ENCODE results near the gene CUL7. TPM values are rescaled to one million over a fixed set of nuclear protein-coding genes. Genes with fewer than 3 reads are reported as not detected.

CUL7 gene
- total and polyA plus RNA-seq, 9 of the 15 experiments (the other 6 are each of a cell fraction or from before 2014, with no cell fraction given), result 0.44 to 20.1 (median 8.6) TPM

DNA sequence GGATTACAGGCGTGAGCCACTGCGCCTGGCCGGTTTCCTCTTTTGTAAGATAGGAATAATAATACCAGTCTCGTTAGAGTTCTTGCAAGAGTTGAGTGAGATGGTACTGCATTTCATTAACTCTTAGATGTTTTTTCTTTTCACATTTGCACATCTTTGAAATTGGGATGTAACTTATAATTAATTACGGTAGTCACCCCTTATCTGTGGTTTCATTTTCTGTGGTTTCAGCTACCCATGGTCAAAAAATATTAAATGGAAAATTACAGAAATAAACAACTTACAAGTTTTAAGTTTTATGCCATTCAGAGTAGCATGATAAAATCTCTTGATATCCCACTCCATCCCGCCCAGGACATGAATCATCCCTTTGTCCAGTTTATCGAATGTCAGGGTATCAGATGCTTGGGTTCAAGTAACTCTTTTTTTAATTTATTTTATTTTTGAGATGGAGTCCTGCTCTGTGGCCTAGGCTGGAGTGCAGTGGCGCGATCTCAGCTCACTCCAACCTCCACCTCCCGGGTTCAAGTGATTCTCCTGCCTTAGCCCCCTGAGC, 37.9 kb upstream of the CUL7 start:
- peaks cover 11% of the 10 kb centered on the region in 2 experiments; a peak in 4 of 5 replicates for H3K4me1 ChIP-seq (replicated peaks in 1 of 2; ENCODE audit: control insufficient read depth in 2 of 2, insufficient read depth in 2 of 2, low read length in 2 of 2)
- intact Hi-C loops (cut with micrococcal nuclease) (no loop called here), in situ Hi-C loops (cut with MboI) (no loop called here)
- H3K79me2 ChIP-seq (ENCODE audit: control insufficient read depth, insufficient read depth, low read length), result no peaks in the 10 kb centered on the region
- H3K9me1 ChIP-seq (ENCODE audit: control insufficient read depth, insufficient read depth, low read length), result peaks cover 3% of the 10 kb centered on the region
- ATAC-seq (no peak), FAIRE-seq (no peak), DNase-seq (ENCODE audit: extremely low read depth in 1 of 4, low spot score in 3 of 4) (no peak)
- ChIA-PET CTCF (ENCODE audit: low intra/inter-chr PET ratio) (no interaction called here), POLR2A (interaction anchor here (1.6 kb wide), 1 partner anchor 11 kb away, joined by 3 read pairs; no protein-coding TSS in a partner anchor)
- no peaks in the 10 kb centered on the region for H3K9me3 ChIP-seq (replicated peaks; ENCODE audit: control insufficient read depth, insufficient read depth, low read depth, low read length)
- BruUV-seq (replicated peaks), result no TSS peak
- no peak overlapping the region for H3K4me2 ChIP-seq (ENCODE audit: insufficient read depth, low read length)
- H2AFZ ChIP-seq (ENCODE audit: low read depth, low read length), result no peak overlapping the region
- H3K27ac ChIP-seq (ENCODE audit: extremely low read depth, low read depth, low read length), result no peak overlapping the region
- no peak overlapping the region for H3K9ac ChIP-seq (ENCODE audit: insufficient read depth in 1 of 2, low read depth in 2 of 2, low read length in 2 of 2)
- H3K36me3 ChIP-seq (ENCODE audit: control insufficient read depth, insufficient read depth, low read length), result no peaks in the 10 kb centered on the region
- H4K20me1 ChIP-seq (replicated peaks; ENCODE audit: control insufficient read depth, insufficient read depth, low read length), result no peaks in the 10 kb centered on the region
- no peaks in the 10 kb centered on the region; a peak in 1 of 5 replicates for H3K27me3 ChIP-seq (ENCODE audit: control insufficient read depth in 2 of 2, insufficient read depth in 2 of 2, low read length in 2 of 2)
- H3K4me3 ChIP-seq, result no peak overlapping the region
- 59% methylated on average over 10 of the region's 10 CpGs for WGBS (ENCODE audit: insufficient coverage, low coverage, missing lambda C conversion rate)
- TF ChIP-seq NFXL1 (CRISPR knock-in tag; IDR thresholded peaks at IDR 0.05) (no peak), SETDB1 (IDR thresholded peaks at IDR 0.05; ENCODE audit: low read length) (no peak), ZNF165 (CRISPR knock-in tag; IDR thresholded peaks at IDR 0.05; ENCODE audit: borderline replicate concordance) (no peak), CREM (IDR thresholded peaks at IDR 0.05; ENCODE audit: low read depth) (no peak), RAD51 (IDR thresholded peaks at IDR 0.05; ENCODE audit: borderline replicate concordance, low read depth) (no peak), TAF1 (IDR thresholded peaks at IDR 0.05; ENCODE audit: control insufficient read depth, extremely low read depth, insufficient read depth, low read length, severe bottlenecking) (no peak), MXI1 (IDR thresholded peaks at IDR 0.05; ENCODE audit: low read depth, low read length) (no peak), JUND (IDR thresholded peaks at IDR 0.05; ENCODE audit: borderline replicate concordance, low read depth, low read length) (no peak), JUND (tag; IDR thresholded peaks at IDR 0.05; ENCODE audit: borderline replicate concordance, low read depth, low read length) (no peak), ZBTB33 (CRISPR knock-in tag; IDR thresholded peaks at IDR 0.05) (no peak), MAX (CRISPR knock-in tag; IDR thresholded peaks at IDR 0.05) (no peak)
- TF ChIP-seq, protein P1, sequence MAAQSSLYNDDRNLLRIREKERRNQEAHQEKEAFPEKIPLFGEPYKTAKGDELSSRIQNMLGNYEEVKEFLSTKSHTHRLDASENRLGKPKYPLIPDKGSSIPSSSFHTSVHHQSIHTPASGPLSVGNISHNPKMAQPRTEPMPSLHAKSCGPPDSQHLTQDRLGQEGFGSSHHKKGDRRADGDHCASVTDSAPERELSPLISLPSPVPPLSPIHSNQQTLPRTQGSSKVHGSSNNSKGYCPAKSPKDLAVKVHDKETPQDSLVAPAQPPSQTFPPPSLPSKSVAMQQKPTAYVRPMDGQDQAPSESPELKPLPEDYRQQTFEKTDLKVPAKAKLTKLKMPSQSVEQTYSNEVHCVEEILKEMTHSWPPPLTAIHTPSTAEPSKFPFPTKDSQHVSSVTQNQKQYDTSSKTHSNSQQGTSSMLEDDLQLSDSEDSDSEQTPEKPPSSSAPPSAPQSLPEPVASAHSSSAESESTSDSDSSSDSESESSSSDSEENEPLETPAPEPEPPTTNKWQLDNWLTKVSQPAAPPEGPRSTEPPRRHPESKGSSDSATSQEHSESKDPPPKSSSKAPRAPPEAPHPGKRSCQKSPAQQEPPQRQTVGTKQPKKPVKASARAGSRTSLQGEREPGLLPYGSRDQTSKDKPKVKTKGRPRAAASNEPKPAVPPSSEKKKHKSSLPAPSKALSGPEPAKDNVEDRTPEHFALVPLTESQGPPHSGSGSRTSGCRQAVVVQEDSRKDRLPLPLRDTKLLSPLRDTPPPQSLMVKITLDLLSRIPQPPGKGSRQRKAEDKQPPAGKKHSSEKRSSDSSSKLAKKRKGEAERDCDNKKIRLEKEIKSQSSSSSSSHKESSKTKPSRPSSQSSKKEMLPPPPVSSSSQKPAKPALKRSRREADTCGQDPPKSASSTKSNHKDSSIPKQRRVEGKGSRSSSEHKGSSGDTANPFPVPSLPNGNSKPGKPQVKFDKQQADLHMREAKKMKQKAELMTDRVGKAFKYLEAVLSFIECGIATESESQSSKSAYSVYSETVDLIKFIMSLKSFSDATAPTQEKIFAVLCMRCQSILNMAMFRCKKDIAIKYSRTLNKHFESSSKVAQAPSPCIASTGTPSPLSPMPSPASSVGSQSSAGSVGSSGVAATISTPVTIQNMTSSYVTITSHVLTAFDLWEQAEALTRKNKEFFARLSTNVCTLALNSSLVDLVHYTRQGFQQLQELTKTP (IDR thresholded peaks at IDR 0.05; ENCODE audit: low read depth in 1 of 2, partially characterized antibody in 2 of 2), result no peak
- TF ChIP-seq, protein P2, sequence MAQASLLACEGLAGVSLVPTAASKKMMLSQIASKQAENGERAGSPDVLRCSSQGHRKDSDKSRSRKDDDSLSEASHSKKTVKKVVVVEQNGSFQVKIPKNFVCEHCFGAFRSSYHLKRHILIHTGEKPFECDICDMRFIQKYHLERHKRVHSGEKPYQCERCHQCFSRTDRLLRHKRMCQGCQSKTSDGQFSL (CRISPR knock-in tag; IDR thresholded peaks at IDR 0.05), result no peak
- TF ChIP-seq, protein P2 (tag; IDR thresholded peaks at IDR 0.05), result no peak
